Spleen (tissue), 11 donors: ENCODE results near the gene PRKCG. TPM values are rescaled to one million over a fixed set of nuclear protein-coding genes. Genes with fewer than 3 reads are reported as not detected.

Experiments used
- DNase-seq: peaks from one replicate; pipeline ENCODE4 v3.0.0-alpha.2; 2020
- H3K27ac ChIP-seq, 8 donors: fragments of 200-600 bp; sonication (generic) in 7 of 8; 1 replicate in 4 of 8; 2 replicates in 4 of 8; pipeline versions ENCODE4 v1.5.0 to v1.8.0; 2016 to 2021; ENCODE audit warnings: inconsistent platforms in 4 of 8, mild to moderate bottlenecking in 4 of 8, moderate library complexity in 1 of 8
- H3K27me3 ChIP-seq, 7 donors: fragments of 200-600 bp; sonication (generic) in 6 of 7; replicated peaks in 1 of 7; 1 replicate in 4 of 7; 2 replicates in 3 of 7; pipeline versions ENCODE4 v1.5.0 to v1.8.0; 2016 to 2021; ENCODE audit warnings: inconsistent platforms in 3 of 7, mild to moderate bottlenecking in 1 of 7
- H3K36me3 ChIP-seq, 6 donors: fragments of 200-600 bp; sonication (generic) in 5 of 6; 1 replicate in 4 of 6; 2 replicates in 2 of 6; pipeline versions ENCODE4 v1.5.0 to v1.8.0; 2016 to 2021; ENCODE audit warnings: inconsistent platforms in 2 of 6
- H3K4me1 ChIP-seq, 6 donors: fragments of 200-600 bp; sonication (generic) in 5 of 6; 1 replicate in 3 of 6; 2 replicates in 3 of 6; pipeline versions ENCODE4 v1.5.0 to v1.8.0; 2016 to 2021; ENCODE audit warnings: inconsistent platforms in 3 of 6
- H3K4me3 ChIP-seq, 8 donors: fragments of 200-600 bp; sonication (generic) in 7 of 8; 1 replicate in 4 of 8; 2 replicates in 4 of 8; pipeline versions ENCODE4 v1.5.0 to v1.8.0; 2016 to 2021; ENCODE audit warnings: inconsistent platforms in 4 of 8, mild to moderate bottlenecking in 4 of 8, moderate library complexity in 2 of 8
- H3K9me3 ChIP-seq, 8 donors: fragments of 200-600 bp; sonication (generic) in 7 of 8; 1 replicate in 4 of 8; 2 replicates in 4 of 8; pipeline versions ENCODE4 v1.5.0 to v1.8.0; 2016 to 2021; ENCODE audit warnings: inconsistent platforms in 4 of 8
- CTCF ChIP-seq, 11 experiments: fragments of 200-600 bp in 7 of 11; fragments of 450-650 bp in 4 of 11; sonication (generic) in 4 of 11; IDR thresholded peaks in 8 of 11; conservative IDR thresholded peaks in 3 of 11; 1 replicate in 7 of 11; 2 replicates in 4 of 11; pipeline versions ENCODE4 v1.4.0 to v1.8.0; 2016 to 2021; ENCODE audit warnings: antibody characterized with exemption in 11 of 11, inconsistent platforms in 4 of 11, mild to moderate bottlenecking in 1 of 11
- POLR2A ChIP-seq, 3 donors: fragments of 450-650 bp; IDR thresholded peaks; one replicate each; pipeline ENCODE4 v1.5.1; 2017; ENCODE audit warnings: antibody characterized with exemption in 3 of 3, mild to moderate bottlenecking in 1 of 3
- POLR2AphosphoS5 ChIP-seq, 3 donors: sonication (generic); formaldehyde crosslinking; IDR thresholded peaks; one replicate each; pipeline ENCODE4 v1.5.1; 2017; ENCODE audit warnings: antibody characterized with exemption in 3 of 3
- WGBS, 5 donors: extraction: QIAGEN DNeasy Blood & Tissue Kit in 3 of 5; methylation state at CpG; one replicate each; pipeline versions ENCODE4 v1.1.5 to v1.1.7; 2013 to 2018; 5-methylcytosine and 5-hydroxymethylcytosine counted together
- intact Hi-C: fragments of 100-400 bp; cut with DNase I; formaldehyde crosslinking; loops from one replicate; pipeline ENCODE4 v1.15.0; 2023; ENCODE audit warnings: low total_unique reads
- polyA plus RNA-seq, 3 donors: library from polyadenylated mRNA; stranded (reverse); fragments of 200-250 nt; gene quantifications; one replicate each; pipeline ENCODE4 v1.2.1, GENCODE V29; 2013
- total RNA-seq, 7 donors: library from RNA; depleted of rRNA in 3 of 7; stranded (reverse); fragments of >200 nt in 3 of 7; fragmentation: NEBNext Ultra II Directional in 4 of 7; extraction: Animal tissue kit (Norgen Biotek cat#: 25700) in 4 of 7; gene quantifications; one replicate each; pipeline versions ENCODE4 v1.1.0 to v1.2.1, GENCODE V29; 2016 to 2021
- donor health status: healthy with polysubstance abuse.
- donor health status: DM: no; HTN: no; CAD: no; lungs with moderate emphysema.
- donor health status: DM: no; HTN: no; CAD: no.
- donor health status: Bipolar disorder and iron deficiency.
- donor health status: healthy.
- donor health status: DM: no; HTN: no; CAD: no.
- donor health status: DM: yes; HTN: yes; CAD: no.

PRKCG gene
- total and polyA plus RNA-seq, 10 donors: 0.17 TPM; not detected in 9

- intact Hi-C loops: no loop called here
- H3K36me3 ChIP-seq: peaks cover 2 to 49% (median 20%) of the 10 kb centered on the region in 6 donors
- peak overlapping the region in 1 of 8 donors; percentile 13 for H3K4me3 ChIP-seq
- H3K27me3 ChIP-seq: peaks cover 0 to 21% (median 9%) of the 10 kb centered on the region in 7 donors
- H3K9me3 ChIP-seq: no peaks in the 10 kb centered on the region
- 46 to 72% (median 58%) methylated on average over 6 of the region's 6 CpGs for WGBS, 5 donors
- H3K4me1 ChIP-seq: peaks cover 13 to 96% (median 71%) of the 10 kb centered on the region in 6 donors
- TF ChIP-seq CTCF (IDR thresholded peaks at IDR 0.05 in 8 of 11, conservative IDR thresholded peaks at IDR 0.05 in 3 of 11): no peak
- TF ChIP-seq POLR2A (IDR thresholded peaks at IDR 0.05): no peak
- TF ChIP-seq POLR2AphosphoS5 (IDR thresholded peaks at IDR 0.05): no peak
- peak overlapping the region in 7 of 8 donors; percentile 27 to 96 (median 55) for H3K27ac ChIP-seq
- no peak for DNase-seq
These were observed 7.4 kb upstream of the PRKCG start for GRCh38 chr19:53874606-53874990.

GRCh38 chr19:53875602-53876325, 6.2 kb upstream of the PRKCG start:
- H3K27me3 ChIP-seq: peaks cover 0 to 31% (median 14%) of the 10 kb centered on the region in 7 donors
- 80 to 85% (median 83%) methylated on average over 17 of the region's 17 CpGs for WGBS, 5 donors
- H3K36me3 ChIP-seq: peaks cover 2 to 49% (median 20%) of the 10 kb centered on the region in 6 donors
- DNase-seq: no peak
- peaks cover 11 to 90% (median 66%) of the 10 kb centered on the region in 6 donors for H3K4me1 ChIP-seq
- no peaks in the 10 kb centered on the region for H3K9me3 ChIP-seq
- intact Hi-C loops: no loop called here
- H3K27ac ChIP-seq: peak overlapping the region in 5 of 8 donors; percentile 20 to 96 (median 78)
- TF ChIP-seq POLR2AphosphoS5 (IDR thresholded peaks at IDR 0.05): no peak
- TF ChIP-seq CTCF (IDR thresholded peaks at IDR 0.05 in 8 of 11, conservative IDR thresholded peaks at IDR 0.05 in 3 of 11): no peak
- no peak for TF ChIP-seq POLR2A (IDR thresholded peaks at IDR 0.05)
- H3K4me3 ChIP-seq: no peak overlapping the region

GRCh38 chr19:53876651-53877224, 5.3 kb upstream of the PRKCG start:
- TF ChIP-seq POLR2AphosphoS5 (IDR thresholded peaks at IDR 0.05): no peak
- TF ChIP-seq POLR2A (IDR thresholded peaks at IDR 0.05): no peak
- TF ChIP-seq CTCF (IDR thresholded peaks at IDR 0.05 in 8 of 11, conservative IDR thresholded peaks at IDR 0.05 in 3 of 11): no peak
- 70 to 89% (median 81%) methylated on average over 5 to 6 of the region's 6 CpGs for WGBS, 5 donors
- Histone ChIP-seq H3K27ac (peak overlapping the region in 1 of 8 donors; percentile 4), H3K4me3 (no peak overlapping the region), H3K4me1 (peaks cover 15 to 88% (median 62%) of the 10 kb centered on the region in 6 donors), H3K36me3 (peaks cover 2 to 46% (median 20%) of the 10 kb centered on the region in 6 donors), H3K9me3 (no peaks in the 10 kb centered on the region), H3K27me3 (peaks cover 0 to 41% (median 21%) of the 10 kb centered on the region in 7 donors)
- intact Hi-C loops: no loop called here
- no peak for DNase-seq

- peaks cover 2 to 42% (median 20%) of the 10 kb centered on the region in 6 donors for H3K36me3 ChIP-seq
- TF ChIP-seq POLR2AphosphoS5 (IDR thresholded peaks at IDR 0.05): peak in 1 of 3 donors; percentile 50
- no peak for TF ChIP-seq POLR2A (IDR thresholded peaks at IDR 0.05)
- peaks cover 0 to 47% (median 27%) of the 10 kb centered on the region in 7 donors for H3K27me3 ChIP-seq
- H3K27ac ChIP-seq: peak overlapping the region in 1 of 8 donors; percentile 4
- peaks cover 22 to 88% (median 62%) of the 10 kb centered on the region in 6 donors for H3K4me1 ChIP-seq
- WGBS, 5 donors: 55 to 78% (median 56%) methylated on average over 10 of the region's 10 CpGs
- H3K4me3 ChIP-seq: no peak overlapping the region
- no peaks in the 10 kb centered on the region for H3K9me3 ChIP-seq
- intact Hi-C loops: no loop called here
- DNase-seq: no peak
These were observed 4.6 kb upstream of the PRKCG start for GRCh38 chr19:53877361-53877766.
